HepG2 (cell line): Measurements from ENCODE around the gene MTHFD1L. TPM values are rescaled to one million over a fixed set of nuclear protein-coding genes. Genes with fewer than 3 reads are reported as not detected.

Source experiments
- CBFB ChIP-seq: sonication (generic); formaldehyde crosslinking; IDR thresholded peaks from 2 replicates; pipeline ENCODE4 v1.4.0; 2020; ENCODE audit warnings: missing genetic modification reagents
- EHMT2 ChIP-seq: fragments of 200-600 bp; sonication (generic); IDR thresholded peaks from 2 replicates; pipeline ENCODE4 v1.7.0; 2017; ENCODE audit warnings: antibody characterized with exemption, low read depth, low read length, borderline replicate concordance
- GABPB1 ChIP-seq: IDR thresholded peaks from 2 replicates; pipeline ENCODE4 v1.6.1; 2016; ENCODE audit warnings: mild to moderate bottlenecking, missing genetic modification reagents, moderate library complexity, missing compliant biosample characterization
- HOMEZ ChIP-seq: IDR thresholded peaks from 2 replicates; pipeline ENCODE4 v1.6.1; 2016; ENCODE audit warnings: low read depth
- REST ChIP-seq, 2 experiments: IDR thresholded peaks; 2 replicates each; pipeline ENCODE4 v1.6.1; 2011 to 2012; ENCODE audit warnings: low read length in 2 of 2, borderline replicate concordance in 1 of 2, low read depth in 1 of 2, mild to moderate bottlenecking in 1 of 2, moderate library complexity in 1 of 2
- SIN3A ChIP-seq: IDR thresholded peaks from 2 replicates; pipeline ENCODE4 v1.6.1; 2011; ENCODE audit warnings: low read depth, mild to moderate bottlenecking, control low read depth, low read length, borderline replicate concordance
- ZNF274 ChIP-seq: sonication (generic); formaldehyde crosslinking; IDR thresholded peaks from 2 replicates; pipeline ENCODE4 v1.5.1; 2020; ENCODE audit warnings: mild to moderate bottlenecking, missing genetic modification reagents
- ZNF276 ChIP-seq: sonication (generic); formaldehyde crosslinking; IDR thresholded peaks from 2 replicates; pipeline ENCODE4 v1.4.0; 2020; ENCODE audit warnings: mild to moderate bottlenecking, low read depth, missing genetic modification reagents
- ZNF747 ChIP-seq: sonication (generic); formaldehyde crosslinking; IDR thresholded peaks from 2 replicates; pipeline ENCODE4 v1.8.1; 2023; ENCODE audit warnings: missing genetic modification reagents, mild to moderate bottlenecking, borderline replicate concordance
- ZNF768 ChIP-seq: sonication (generic); formaldehyde crosslinking; IDR thresholded peaks from 2 replicates; pipeline ENCODE4 v1.4.0; 2020; ENCODE audit warnings: missing genetic modification reagents
- ZSCAN31 ChIP-seq: sonication (generic); formaldehyde crosslinking; IDR thresholded peaks from 2 replicates; pipeline ENCODE4 v1.5.0; 2020; ENCODE audit warnings: low read depth, mild to moderate bottlenecking, missing genetic modification reagents
- polyA plus RNA-seq, 8 experiments: library from polyadenylated mRNA; depleted of rRNA in 3 of 8; stranded (reverse) in 7 of 8; unstranded in 1 of 8; fragments of >200 nt; fragmentation: Illumina TruSeq in 4 of 8; extraction: Trizol in 4 of 8; gene quantifications; 2 replicates each; pipeline versions ENCODE4 v1.2.1 to v1.2.3, GENCODE V29; 2011 to 2016; ENCODE audit warnings: low read depth in 4 of 8, missing spikeins in 1 of 8, mixed read lengths in 1 of 8; ENCODE audit not compliant: insufficient read depth in 1 of 8
- total RNA-seq, 5 experiments: library from RNA; depleted of rRNA; stranded (reverse); fragments of >200 nt; fragmentation: Illumina TruSeq; extraction: Trizol; gene quantifications; 2 replicates each; pipeline ENCODE4 v1.2.3, GENCODE V29; 2016; ENCODE audit warnings: low read depth in 1 of 5
- TF ChIP-seq, protein P1 (sequence below): sonication (generic); formaldehyde crosslinking; IDR thresholded peaks from 2 replicates; pipeline ENCODE4 v1.5.0; 2020; ENCODE audit warnings: mild to moderate bottlenecking, missing genetic modification reagents
- TF ChIP-seq, protein P2 (sequence below): sonication (generic); formaldehyde crosslinking; IDR thresholded peaks from 2 replicates; pipeline ENCODE4 v1.4.0; 2020; ENCODE audit warnings: missing genetic modification reagents, borderline replicate concordance

MTHFD1L gene
- total and polyA plus RNA-seq, 2 of the 13 experiments (the other 11 are each of a cell fraction or from before 2014, with no cell fraction given) = 24.0 to 39.6 TPM

DNA sequence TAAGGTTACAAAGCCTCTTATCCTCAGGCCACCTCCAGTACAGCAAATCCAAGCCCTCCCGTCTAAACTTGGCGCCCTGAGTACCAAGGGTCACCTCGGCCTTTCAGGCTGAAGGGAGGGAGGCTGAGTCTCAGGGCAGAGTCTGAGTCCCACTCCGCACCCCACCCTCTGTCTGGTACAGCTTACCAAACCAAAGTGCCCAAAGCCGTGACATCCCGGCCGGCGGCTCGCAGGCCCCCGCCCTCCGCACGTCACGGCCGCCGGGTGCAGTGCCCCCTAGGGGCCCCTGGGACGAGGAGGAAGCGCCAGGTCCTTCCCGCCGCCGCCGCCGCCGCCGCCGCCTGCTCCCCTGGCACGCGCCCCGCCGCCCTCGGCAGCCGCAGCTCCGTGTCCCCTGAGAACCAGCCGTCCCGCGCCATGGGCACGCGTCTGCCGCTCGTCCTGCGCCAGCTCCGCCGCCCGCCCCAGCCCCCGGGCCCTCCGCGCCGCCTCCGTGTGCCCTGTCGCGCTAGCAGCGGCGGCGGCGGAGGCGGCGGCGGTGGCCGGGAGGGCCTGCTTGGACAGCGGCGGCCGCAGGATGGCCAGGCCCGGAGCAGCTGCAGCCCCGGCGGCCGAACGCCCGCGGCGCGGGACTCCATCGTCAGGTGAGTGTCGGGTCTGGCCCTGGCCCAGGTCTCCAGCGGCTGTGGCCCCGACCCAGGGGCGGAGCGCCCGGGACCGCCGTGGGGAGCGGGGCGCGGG, at the start of gene MTHFD1L (continued):
- TF ChIP-seq ZNF276 (CRISPR knock-in tag) = no peak
- TF ChIP-seq GABPB1 (CRISPR knock-in tag) = 0 out of 2 replicates have a peak, but pooled peaks have one; percentile 51
- no peak for TF ChIP-seq REST (IDR thresholded peaks at IDR 0.05; ENCODE audit: borderline replicate concordance in 1 of 2, low read depth in 1 of 2, low read length in 2 of 2)
- peak; percentile 79; the same call in 1 of the 2 replicates for TF ChIP-seq ZSCAN31
- 0 out of 2 replicates have a peak, but pooled peaks have one; percentile 20 for TF ChIP-seq ZNF768 (CRISPR knock-in tag)
- TF ChIP-seq ZNF747 = peak; percentile 26; the same call in 1 of the 2 replicates
- no peak for TF ChIP-seq HOMEZ (CRISPR knock-in tag)
- TF ChIP-seq ZNF274 (CRISPR knock-in tag) = no peak
- peak; percentile 30; the same call in 1 of the 2 replicates for TF ChIP-seq SIN3A
- TF ChIP-seq CBFB (CRISPR knock-in tag) = no peak
- TF ChIP-seq, protein P1, sequence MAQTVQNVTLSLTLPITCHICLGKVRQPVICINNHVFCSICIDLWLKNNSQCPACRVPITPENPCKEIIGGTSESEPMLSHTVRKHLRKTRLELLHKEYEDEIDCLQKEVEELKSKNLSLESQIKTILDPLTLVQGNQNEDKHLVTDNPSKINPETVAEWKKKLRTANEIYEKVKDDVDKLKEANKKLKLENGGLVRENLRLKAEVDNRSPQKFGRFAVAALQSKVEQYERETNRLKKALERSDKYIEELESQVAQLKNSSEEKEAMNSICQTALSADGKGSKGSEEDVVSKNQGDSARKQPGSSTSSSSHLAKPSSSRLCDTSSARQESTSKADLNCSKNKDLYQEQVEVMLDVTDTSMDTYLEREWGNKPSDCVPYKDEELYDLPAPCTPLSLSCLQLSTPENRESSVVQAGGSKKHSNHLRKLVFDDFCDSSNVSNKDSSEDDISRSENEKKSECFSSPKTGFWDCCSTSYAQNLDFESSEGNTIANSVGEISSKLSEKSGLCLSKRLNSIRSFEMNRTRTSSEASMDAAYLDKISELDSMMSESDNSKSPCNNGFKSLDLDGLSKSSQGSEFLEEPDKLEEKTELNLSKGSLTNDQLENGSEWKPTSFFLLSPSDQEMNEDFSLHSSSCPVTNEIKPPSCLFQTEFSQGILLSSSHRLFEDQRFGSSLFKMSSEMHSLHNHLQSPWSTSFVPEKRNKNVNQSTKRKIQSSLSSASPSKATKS = 0 out of 2 replicates have a peak, but pooled peaks have one; percentile 40
- TF ChIP-seq, protein P2, sequence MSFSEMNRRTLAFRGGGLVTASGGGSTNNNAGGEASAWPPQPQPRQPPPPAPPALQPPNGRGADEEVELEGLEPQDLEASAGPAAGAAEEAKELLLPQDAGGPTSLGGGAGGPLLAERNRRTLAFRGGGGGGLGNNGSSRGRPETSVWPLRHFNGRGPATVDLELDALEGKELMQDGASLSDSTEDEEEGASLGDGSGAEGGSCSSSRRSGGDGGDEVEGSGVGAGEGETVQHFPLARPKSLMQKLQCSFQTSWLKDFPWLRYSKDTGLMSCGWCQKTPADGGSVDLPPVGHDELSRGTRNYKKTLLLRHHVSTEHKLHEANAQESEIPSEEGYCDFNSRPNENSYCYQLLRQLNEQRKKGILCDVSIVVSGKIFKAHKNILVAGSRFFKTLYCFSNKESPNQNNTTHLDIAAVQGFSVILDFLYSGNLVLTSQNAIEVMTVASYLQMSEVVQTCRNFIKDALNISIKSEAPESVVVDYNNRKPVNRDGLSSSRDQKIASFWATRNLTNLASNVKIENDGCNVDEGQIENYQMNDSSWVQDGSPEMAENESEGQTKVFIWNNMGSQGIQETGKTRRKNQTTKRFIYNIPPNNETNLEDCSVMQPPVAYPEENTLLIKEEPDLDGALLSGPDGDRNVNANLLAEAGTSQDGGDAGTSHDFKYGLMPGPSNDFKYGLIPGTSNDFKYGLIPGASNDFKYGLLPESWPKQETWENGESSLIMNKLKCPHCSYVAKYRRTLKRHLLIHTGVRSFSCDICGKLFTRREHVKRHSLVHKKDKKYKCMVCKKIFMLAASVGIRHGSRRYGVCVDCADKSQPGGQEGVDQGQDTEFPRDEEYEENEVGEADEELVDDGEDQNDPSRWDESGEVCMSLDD = no peak
- no peak for TF ChIP-seq EHMT2
